C4-2B (cell line): ENCODE measurements around the gene CCDC170.

Experiments used
- ZFX ChIP-seq: fragments of 450-650 bp; IDR thresholded peaks from 2 replicates; pipeline ENCODE4 v1.6.1; 2017
- TF ChIP-seq, protein P1 (sequence below): fragments of 450-650 bp; conservative IDR thresholded peaks from 2 replicates; pipeline ENCODE4 v1.5.1; 2017; ENCODE audit warnings: mild to moderate bottlenecking

DNA sequence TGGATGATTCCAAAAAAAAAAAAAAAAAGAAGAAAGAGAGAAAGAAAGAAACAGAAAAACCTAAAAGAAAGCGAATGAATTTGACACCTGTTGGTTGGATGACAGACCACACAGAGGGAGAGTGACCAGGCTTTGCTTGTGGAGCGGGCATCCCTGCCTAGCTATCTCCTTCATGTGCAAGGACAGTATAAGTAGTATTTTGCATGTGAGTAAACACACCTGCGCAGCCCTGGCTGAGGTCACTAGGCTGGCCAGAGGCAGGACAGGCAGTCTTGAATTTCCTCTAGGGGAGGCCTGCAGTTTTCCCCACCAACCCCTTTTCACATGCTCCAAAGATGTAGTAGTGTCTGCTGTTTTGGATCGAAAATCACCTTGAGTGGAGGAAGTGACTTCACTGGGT, 126.4 kb downstream of the CCDC170 start:
- TF ChIP-seq, protein P1, sequence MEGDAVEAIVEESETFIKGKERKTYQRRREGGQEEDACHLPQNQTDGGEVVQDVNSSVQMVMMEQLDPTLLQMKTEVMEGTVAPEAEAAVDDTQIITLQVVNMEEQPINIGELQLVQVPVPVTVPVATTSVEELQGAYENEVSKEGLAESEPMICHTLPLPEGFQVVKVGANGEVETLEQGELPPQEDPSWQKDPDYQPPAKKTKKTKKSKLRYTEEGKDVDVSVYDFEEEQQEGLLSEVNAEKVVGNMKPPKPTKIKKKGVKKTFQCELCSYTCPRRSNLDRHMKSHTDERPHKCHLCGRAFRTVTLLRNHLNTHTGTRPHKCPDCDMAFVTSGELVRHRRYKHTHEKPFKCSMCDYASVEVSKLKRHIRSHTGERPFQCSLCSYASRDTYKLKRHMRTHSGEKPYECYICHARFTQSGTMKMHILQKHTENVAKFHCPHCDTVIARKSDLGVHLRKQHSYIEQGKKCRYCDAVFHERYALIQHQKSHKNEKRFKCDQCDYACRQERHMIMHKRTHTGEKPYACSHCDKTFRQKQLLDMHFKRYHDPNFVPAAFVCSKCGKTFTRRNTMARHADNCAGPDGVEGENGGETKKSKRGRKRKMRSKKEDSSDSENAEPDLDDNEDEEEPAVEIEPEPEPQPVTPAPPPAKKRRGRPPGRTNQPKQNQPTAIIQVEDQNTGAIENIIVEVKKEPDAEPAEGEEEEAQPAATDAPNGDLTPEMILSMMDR: no peak
- TF ChIP-seq ZFX: no peak
